CD4-positive, CD25-positive, alpha-beta regulatory T cell (primary cell): ENCODE results near the gene CPNE5. TPM values are rescaled to one million over a fixed set of nuclear protein-coding genes. Genes with fewer than 3 reads are reported as not detected.

Experiments
- ATAC-seq, 2 donors: fragments of 150-1000 bp; cut with Tn5 transposase; one replicate each; pipeline ENCODE4 v1.10.0; 2021; ENCODE audit warnings: low read depth in 2 of 2, moderate number of reproducible peaks in 2 of 2, moderate library complexity in 1 of 2
- DNase-seq, 3 donors: peaks; one replicate each; pipeline versions ENCODE4 v3.0.0 to v3.0.0-alpha.2; 2012 to 2022; ENCODE audit warnings: mixed read lengths in 1 of 3
- H3K27ac ChIP-seq: one replicate; pipeline ENCODE4 v1.7.0; 2013; ENCODE audit warnings: mild to moderate bottlenecking, low read length; ENCODE audit not compliant: insufficient read depth, poor library complexity, severe bottlenecking
- H3K27me3 ChIP-seq: one replicate; pipeline ENCODE4 v1.7.0; 2013; ENCODE audit warnings: low read length; ENCODE audit not compliant: control insufficient read depth, insufficient read depth
- H3K36me3 ChIP-seq: one replicate; pipeline ENCODE4 v1.7.0; 2013; ENCODE audit warnings: mild to moderate bottlenecking, low read length, moderate library complexity; ENCODE audit not compliant: control insufficient read depth, insufficient read depth
- H3K4me1 ChIP-seq: 2 replicates; pipeline ENCODE4 v1.7.0; 2013; ENCODE audit warnings: mild to moderate bottlenecking, low read length; ENCODE audit not compliant: insufficient read depth, control insufficient read depth, poor library complexity, severe bottlenecking
- H3K4me3 ChIP-seq: one replicate; pipeline ENCODE4 v1.7.0; 2013; ENCODE audit warnings: low read depth, mild to moderate bottlenecking, low read length, moderate library complexity
- H3K9me3 ChIP-seq, 2 experiments: 1 replicate in 1 of 2; 2 replicates in 1 of 2; pipeline ENCODE4 v1.7.0; 2013; ENCODE audit warnings: low read length in 2 of 2, mild to moderate bottlenecking in 1 of 2, moderate library complexity in 1 of 2; ENCODE audit not compliant: control insufficient read depth in 2 of 2
- H3K27ac Mint-ChIP-seq, 3 donors: one replicate each; pipeline ENCODE4 v1.8.0; 2020 to 2022; ENCODE audit warnings: mild to moderate bottlenecking in 3 of 3, mixed read lengths in 3 of 3, moderate library complexity in 2 of 3
- H3K27me3 Mint-ChIP-seq: one replicate; pipeline ENCODE4 v1.8.0; 2022; ENCODE audit warnings: mild to moderate bottlenecking, mixed read lengths
- H3K36me3 Mint-ChIP-seq: one replicate; pipeline ENCODE4 v1.8.0; 2020; ENCODE audit warnings: mixed read lengths
- H3K4me1 Mint-ChIP-seq, 4 donors: one replicate each; pipeline ENCODE4 v1.8.0; 2020 to 2022; ENCODE audit warnings: mixed read lengths in 4 of 4, mild to moderate bottlenecking in 1 of 4
- H3K4me3 Mint-ChIP-seq, 4 donors: one replicate each; pipeline ENCODE4 v1.8.0; 2020 to 2022; ENCODE audit warnings: mild to moderate bottlenecking in 4 of 4, mixed read lengths in 4 of 4, moderate library complexity in 3 of 4
- H3K9me3 Mint-ChIP-seq, 7 donors: one replicate each; pipeline ENCODE4 v1.8.0; 2020 to 2022; ENCODE audit warnings: mixed read lengths in 7 of 7, mild to moderate bottlenecking in 3 of 7, moderate library complexity in 2 of 7
- polyA plus RNA-seq, 4 donors: library from polyadenylated mRNA; unstranded; fragments of 300-500 nt; fragmentation: Illumina TruSeq; gene quantifications; one replicate each; pipeline ENCODE4 v1.2.3, GENCODE V29; 2021
- total RNA-seq: library from RNA; stranded (reverse); gene quantifications from one replicate; pipeline ENCODE4 v1.2.3, GENCODE V29; 2022

CPNE5 gene
- total and polyA plus RNA-seq, 5 donors from 2014 or later: 0.16 to 4.3 (median 0.83) TPM

DNA sequence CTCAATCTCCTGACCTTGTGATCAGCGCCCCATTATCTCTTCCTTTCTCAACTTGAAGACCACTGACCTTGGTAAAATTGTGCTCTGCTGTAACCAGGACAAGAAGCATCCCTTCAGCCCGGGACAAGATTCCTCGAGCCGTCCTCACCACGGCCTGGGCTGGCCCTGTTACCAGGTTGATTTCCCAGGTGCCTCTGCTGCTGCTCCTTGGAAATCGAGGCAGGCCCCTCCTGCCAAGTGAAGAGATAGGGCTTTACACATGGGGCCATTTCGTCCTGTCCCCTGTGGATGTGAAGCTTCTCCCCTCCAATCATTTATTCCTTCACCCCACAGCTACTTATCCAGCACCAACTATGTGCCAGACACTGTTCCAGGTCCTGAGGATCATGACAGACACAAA is 120.1 kb downstream of the CPNE5 start:
- H3K4me1 Mint-ChIP-seq: peaks cover 0 to 2% (median 0%) of the 10 kb centered on the region in 4 donors
- Histone ChIP-seq H3K36me3 (no peaks in the 10 kb centered on the region), H3K4me1 (no peaks in the 10 kb centered on the region), H3K9me3 (no peaks in the 10 kb centered on the region), H3K27ac (no peak overlapping the region), H3K27me3 (no peaks in the 10 kb centered on the region), H3K4me3 (no peak overlapping the region)
- no peaks in the 10 kb centered on the region for H3K36me3 Mint-ChIP-seq
- H3K4me3 Mint-ChIP-seq: no peak overlapping the region
- H3K27me3 Mint-ChIP-seq: no peaks in the 10 kb centered on the region
- DNase-seq: no peak
- H3K27ac Mint-ChIP-seq: no peak overlapping the region
- peaks cover 0 to 2% (median 0%) of the 10 kb centered on the region in 7 donors for H3K9me3 Mint-ChIP-seq
- ATAC-seq: no peak

DNA sequence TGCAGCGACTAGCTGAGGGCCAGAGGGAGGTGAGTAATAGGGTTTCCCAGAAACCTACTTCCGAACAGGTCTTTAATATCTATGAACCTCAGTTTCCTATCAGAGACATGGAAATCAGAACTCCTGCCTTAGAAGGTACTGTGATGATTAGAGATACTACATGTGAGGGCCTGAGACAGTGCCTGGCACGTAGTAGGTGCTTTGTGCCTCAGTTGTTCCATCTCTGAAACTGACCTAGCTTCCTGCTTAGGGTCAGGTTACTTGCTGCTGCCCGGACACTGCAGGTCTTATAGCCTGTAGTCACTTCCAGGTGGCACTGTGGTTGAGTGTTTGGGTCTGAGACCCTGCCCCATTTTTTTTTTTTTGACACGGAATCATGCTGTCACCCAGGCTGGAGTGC is 120.7 kb downstream of the CPNE5 start:
- DNase-seq: no peak
- no peak overlapping the region for H3K4me3 ChIP-seq
- no peak overlapping the region for H3K27ac Mint-ChIP-seq
- H3K36me3 ChIP-seq: no peaks in the 10 kb centered on the region
- no peaks in the 10 kb centered on the region for H3K27me3 Mint-ChIP-seq
- H3K9me3 Mint-ChIP-seq: peaks cover 0 to 2% (median 0%) of the 10 kb centered on the region in 7 donors
- H3K4me3 Mint-ChIP-seq: no peak overlapping the region
- H3K9me3 ChIP-seq: no peaks in the 10 kb centered on the region
- no peak for ATAC-seq
- no peak overlapping the region for H3K27ac ChIP-seq
- H3K27me3 ChIP-seq: no peaks in the 10 kb centered on the region
- peaks cover 0 to 2% (median 0%) of the 10 kb centered on the region in 4 donors for H3K4me1 Mint-ChIP-seq
- H3K4me1 ChIP-seq: no peaks in the 10 kb centered on the region
- H3K36me3 Mint-ChIP-seq: no peaks in the 10 kb centered on the region

DNA sequence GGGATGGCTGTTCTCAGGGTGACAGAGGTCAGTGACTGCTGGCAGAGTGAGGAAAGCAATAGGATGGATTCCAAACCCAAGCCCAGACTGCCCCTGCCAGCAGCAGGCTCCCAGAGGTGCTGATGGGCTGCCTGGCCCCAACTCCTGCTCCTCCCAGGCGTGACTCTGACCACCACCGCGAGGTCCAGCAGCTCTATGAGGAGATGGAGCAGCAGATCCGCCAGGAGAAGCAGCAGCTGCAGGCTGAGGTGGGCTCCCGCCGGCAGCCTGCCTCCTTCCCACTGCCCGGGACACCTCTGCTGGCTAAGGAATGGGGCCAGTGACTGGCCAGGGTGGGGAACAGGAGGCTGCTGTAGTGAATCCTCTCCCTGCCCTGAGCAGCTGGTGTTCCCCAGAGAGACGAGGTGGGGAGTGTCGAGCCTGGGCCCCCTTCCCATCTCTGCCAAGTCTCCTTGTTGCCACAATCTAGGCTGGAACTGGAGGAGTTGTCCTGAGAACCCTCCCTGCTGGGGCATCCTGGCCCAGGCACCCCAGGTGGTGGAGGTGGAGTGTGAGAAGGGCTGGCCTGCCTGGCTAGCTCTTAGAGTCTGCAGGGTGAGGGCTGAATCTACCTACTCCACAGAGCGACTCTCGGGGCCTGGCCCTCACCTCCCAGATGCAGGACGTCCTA is 121.2 kb downstream of the CPNE5 start:
- ATAC-seq: no peak
- peaks cover 0 to 2% (median 0%) of the 10 kb centered on the region in 4 donors for H3K4me1 Mint-ChIP-seq
- H3K4me3 Mint-ChIP-seq: no peak overlapping the region
- Histone ChIP-seq H3K36me3 (no peaks in the 10 kb centered on the region), H3K9me3 (no peaks in the 10 kb centered on the region), H3K27me3 (no peaks in the 10 kb centered on the region), H3K4me3 (no peak overlapping the region), H3K4me1 (no peaks in the 10 kb centered on the region), H3K27ac (no peak overlapping the region)
- no peaks in the 10 kb centered on the region for H3K27me3 Mint-ChIP-seq
- no peak overlapping the region for H3K27ac Mint-ChIP-seq
- no peaks in the 10 kb centered on the region for H3K36me3 Mint-ChIP-seq
- peaks cover 0 to 2% (median 0%) of the 10 kb centered on the region in 7 donors for H3K9me3 Mint-ChIP-seq
- no peak for DNase-seq

DNA sequence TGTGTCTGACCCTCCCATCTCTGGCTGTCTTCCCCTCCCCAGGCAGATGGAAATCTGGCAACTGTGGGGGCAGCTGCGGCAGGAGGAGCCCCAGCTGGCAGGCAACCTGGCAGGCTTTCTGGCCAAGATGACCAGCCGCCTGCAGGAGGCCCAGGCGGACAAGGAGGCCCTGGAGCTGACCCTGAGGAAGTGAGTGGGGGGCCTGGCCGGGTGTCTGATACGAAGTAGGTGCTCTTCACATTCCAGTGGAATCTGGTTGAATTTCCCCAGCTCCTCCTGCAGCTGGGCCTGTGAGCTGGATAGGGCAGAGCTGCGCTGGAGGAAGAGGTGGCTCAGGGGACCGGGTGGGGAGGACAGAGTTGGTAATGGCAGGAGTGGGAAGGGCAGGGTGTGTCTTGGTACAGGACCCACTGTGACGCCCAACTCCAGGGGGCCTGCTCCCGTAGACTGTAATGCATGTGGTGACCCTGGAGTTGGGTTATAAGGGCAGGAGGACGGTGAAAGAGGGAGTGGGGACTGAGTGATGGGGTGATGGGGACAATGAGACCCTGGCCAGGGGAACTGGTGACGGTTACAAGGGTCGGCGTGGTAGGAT is 121.9 kb downstream of the CPNE5 start:
- no peaks in the 10 kb centered on the region for H3K36me3 Mint-ChIP-seq
- Histone ChIP-seq H3K9me3 (no peaks in the 10 kb centered on the region), H3K27ac (no peak overlapping the region), H3K4me3 (no peak overlapping the region), H3K36me3 (no peaks in the 10 kb centered on the region), H3K4me1 (no peaks in the 10 kb centered on the region), H3K27me3 (no peaks in the 10 kb centered on the region)
- ATAC-seq: no peak
- peaks cover 0 to 2% (median 0%) of the 10 kb centered on the region in 7 donors for H3K9me3 Mint-ChIP-seq
- DNase-seq: no peak
- no peak overlapping the region for H3K27ac Mint-ChIP-seq
- no peak overlapping the region for H3K4me3 Mint-ChIP-seq
- no peaks in the 10 kb centered on the region for H3K27me3 Mint-ChIP-seq
- H3K4me1 Mint-ChIP-seq: peaks cover 0 to 2% (median 0%) of the 10 kb centered on the region in 4 donors

DNA sequence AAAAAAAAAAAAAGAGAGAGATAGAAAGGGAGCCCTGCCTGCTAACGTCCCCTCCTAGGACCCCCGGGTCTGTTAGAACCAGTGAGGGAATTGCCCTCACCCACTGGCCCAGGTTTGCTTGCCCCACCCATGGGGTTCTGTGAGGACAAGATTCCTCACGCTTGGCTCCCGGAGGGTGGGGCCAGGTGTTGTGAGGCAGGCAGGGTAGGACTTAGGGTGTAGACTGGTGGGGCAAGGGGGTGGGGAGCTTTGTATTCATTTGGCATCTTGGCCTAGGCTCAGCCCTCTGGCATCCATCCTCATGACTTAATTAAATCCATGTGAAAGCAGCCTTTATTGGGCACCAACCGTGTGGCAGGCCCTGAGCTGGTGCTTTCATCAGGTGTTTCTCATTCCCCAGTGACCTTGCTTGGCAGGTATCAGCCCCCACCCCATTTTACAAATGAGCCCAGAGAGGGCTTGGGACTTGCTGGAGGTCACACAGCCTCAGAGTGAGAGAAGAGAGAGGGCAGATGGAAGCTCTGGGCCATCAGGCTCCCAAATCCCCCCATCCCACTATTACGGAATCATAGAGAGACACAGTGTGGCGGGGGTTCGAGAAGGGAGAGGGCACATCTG is 122.7 kb downstream of the CPNE5 start:
- no peaks in the 10 kb centered on the region for H3K9me3 ChIP-seq
- H3K27me3 ChIP-seq: no peaks in the 10 kb centered on the region
- ATAC-seq (no peak), DNase-seq (no peak)
- H3K36me3 Mint-ChIP-seq: no peaks in the 10 kb centered on the region
- no peaks in the 10 kb centered on the region for H3K36me3 ChIP-seq
- H3K27me3 Mint-ChIP-seq: no peaks in the 10 kb centered on the region
- no peak overlapping the region for H3K27ac Mint-ChIP-seq
- no peak overlapping the region for H3K4me3 ChIP-seq
- no peak overlapping the region for H3K4me3 Mint-ChIP-seq
- H3K4me1 Mint-ChIP-seq: peaks cover 0 to 2% (median 0%) of the 10 kb centered on the region in 4 donors
- peaks cover 0 to 2% (median 0%) of the 10 kb centered on the region in 7 donors for H3K9me3 Mint-ChIP-seq
- no peak overlapping the region for H3K27ac ChIP-seq
- H3K4me1 ChIP-seq: no peaks in the 10 kb centered on the region

DNA sequence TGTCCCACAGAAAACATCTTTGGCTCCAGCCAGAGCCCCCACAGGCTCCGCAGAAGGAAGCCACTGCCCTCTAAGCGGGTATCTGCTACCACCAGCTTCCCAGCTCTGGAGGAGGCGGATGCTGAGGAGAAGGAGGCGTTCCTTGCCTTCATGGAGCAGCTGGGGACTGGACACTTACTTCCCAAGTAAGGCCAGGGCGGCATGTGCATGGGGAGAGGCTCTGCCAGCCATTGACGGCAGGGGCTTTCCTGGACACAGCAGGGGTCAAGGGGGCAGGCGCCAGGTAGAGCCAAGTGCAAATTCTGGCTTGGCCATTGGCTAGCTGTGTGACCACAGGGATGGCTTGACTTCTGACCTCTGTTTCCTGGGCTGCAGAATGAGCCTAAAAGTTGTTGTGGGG is 123.8 kb downstream of the CPNE5 start:
- no peak for DNase-seq
- no peak overlapping the region for H3K4me3 Mint-ChIP-seq
- ATAC-seq: no peak

DNA sequence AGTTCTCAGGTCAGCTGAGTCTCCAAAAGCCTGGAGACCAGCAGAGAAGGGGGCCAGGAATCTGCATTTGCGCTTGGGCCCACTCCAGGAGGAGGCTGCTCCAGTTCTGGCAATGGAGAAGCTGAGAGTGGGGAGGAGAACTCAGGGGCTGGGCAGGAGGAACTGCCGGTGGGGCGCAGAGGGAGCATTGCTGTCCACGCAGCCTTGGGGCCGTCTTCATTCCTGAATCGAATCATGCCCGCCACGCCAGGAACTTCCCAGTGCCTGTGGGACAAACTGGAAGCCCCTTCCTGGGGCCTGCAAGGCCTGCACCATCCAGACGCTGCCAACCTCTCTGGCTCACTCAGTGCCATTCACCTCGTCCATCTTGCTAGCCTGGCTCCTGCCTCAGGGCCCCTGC is 124.7 kb downstream of the CPNE5 start:
- Mint-ChIP-seq H3K9me3 (no peaks in the 10 kb centered on the region), H3K36me3 (no peaks in the 10 kb centered on the region), H3K27ac (no peak overlapping the region), H3K27me3 (no peaks in the 10 kb centered on the region), H3K4me1 (peaks cover 0 to under 1% (median 0%) of the 10 kb centered on the region in 4 donors), H3K4me3 (no peak overlapping the region)
- no peaks in the 10 kb centered on the region for H3K4me1 ChIP-seq
- H3K27ac ChIP-seq: no peak overlapping the region
- H3K9me3 ChIP-seq: no peaks in the 10 kb centered on the region
- H3K27me3 ChIP-seq: no peaks in the 10 kb centered on the region
- H3K4me3 ChIP-seq: no peak overlapping the region
- no peaks in the 10 kb centered on the region for H3K36me3 ChIP-seq
- ATAC-seq (no peak), DNase-seq (no peak)

More for the DNA sequence above, 123.8 kb downstream of the CPNE5 start:
- Histone ChIP-seq H3K27ac (no peak overlapping the region), H3K9me3 (no peaks in the 10 kb centered on the region), H3K27me3 (no peaks in the 10 kb centered on the region), H3K4me3 (no peak overlapping the region), H3K36me3 (no peaks in the 10 kb centered on the region), H3K4me1 (no peaks in the 10 kb centered on the region)
- Mint-ChIP-seq H3K9me3 (no peaks in the 10 kb centered on the region), H3K4me1 (peaks cover 0 to 2% (median 0%) of the 10 kb centered on the region in 4 donors), H3K36me3 (no peaks in the 10 kb centered on the region), H3K27ac (no peak overlapping the region), H3K27me3 (no peaks in the 10 kb centered on the region)
